Measurements from ENCODE around the gene FAM193B.

- TF ChIP-seq FOXJ3 (CRISPR knock-in tag; IDR thresholded peaks at IDR 0.05), result no peak
- TF ChIP-seq, protein P1, sequence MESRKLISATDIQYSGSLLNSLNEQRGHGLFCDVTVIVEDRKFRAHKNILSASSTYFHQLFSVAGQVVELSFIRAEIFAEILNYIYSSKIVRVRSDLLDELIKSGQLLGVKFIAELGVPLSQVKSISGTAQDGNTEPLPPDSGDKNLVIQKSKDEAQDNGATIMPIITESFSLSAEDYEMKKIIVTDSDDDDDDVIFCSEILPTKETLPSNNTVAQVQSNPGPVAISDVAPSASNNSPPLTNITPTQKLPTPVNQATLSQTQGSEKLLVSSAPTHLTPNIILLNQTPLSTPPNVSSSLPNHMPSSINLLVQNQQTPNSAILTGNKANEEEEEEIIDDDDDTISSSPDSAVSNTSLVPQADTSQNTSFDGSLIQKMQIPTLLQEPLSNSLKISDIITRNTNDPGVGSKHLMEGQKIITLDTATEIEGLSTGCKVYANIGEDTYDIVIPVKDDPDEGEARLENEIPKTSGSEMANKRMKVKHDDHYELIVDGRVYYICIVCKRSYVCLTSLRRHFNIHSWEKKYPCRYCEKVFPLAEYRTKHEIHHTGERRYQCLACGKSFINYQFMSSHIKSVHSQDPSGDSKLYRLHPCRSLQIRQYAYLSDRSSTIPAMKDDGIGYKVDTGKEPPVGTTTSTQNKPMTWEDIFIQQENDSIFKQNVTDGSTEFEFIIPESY (IDR thresholded peaks at IDR 0.05; ENCODE audit: borderline replicate concordance, low read depth), result no peak
These were observed 74.6 kb downstream of the FAM193B start for GRCh38 chr5:177479774-177480173.
